ENCODE results near the gene DCUN1D5.
"Not testable (repeated sequence)": the region's sequence is repeated elsewhere in the genome, so short reads cannot be mapped to it uniquely, and the experiment has no call there.

Gene DCUN1D5

DNA sequence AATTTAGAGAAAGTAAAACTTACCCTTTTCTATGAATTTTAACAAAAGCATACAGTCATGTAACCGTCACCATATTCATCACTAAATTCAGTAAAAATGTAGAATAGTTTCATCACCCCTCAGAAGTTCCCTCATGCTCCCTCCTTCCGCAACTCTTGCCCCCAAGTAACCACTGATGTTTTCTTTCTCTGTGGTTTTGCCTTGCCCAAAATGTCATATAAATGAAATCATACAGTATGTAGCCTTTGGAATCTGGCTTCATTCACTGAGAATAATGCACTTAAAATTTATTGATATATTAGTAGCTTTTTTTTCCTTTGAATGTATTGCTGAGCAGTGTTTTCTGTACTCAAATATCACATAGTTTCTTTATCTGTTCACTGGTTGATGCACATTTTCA, 60.1 kb downstream of the DCUN1D5 start:
- peak in 1 of 2 donors; percentile 62 for DNase-seq (ENCODE audit: low read depth in 2 of 2)
- no peak overlapping the region for H3K4me3 ChIP-seq (replicated peaks in 1 of 2; ENCODE audit: low read depth in 2 of 2, low read length in 2 of 2)
- TF ChIP-seq CTCF (IDR thresholded peaks at IDR 0.05; ENCODE audit: low read depth, low read length) = no peak

DNA sequence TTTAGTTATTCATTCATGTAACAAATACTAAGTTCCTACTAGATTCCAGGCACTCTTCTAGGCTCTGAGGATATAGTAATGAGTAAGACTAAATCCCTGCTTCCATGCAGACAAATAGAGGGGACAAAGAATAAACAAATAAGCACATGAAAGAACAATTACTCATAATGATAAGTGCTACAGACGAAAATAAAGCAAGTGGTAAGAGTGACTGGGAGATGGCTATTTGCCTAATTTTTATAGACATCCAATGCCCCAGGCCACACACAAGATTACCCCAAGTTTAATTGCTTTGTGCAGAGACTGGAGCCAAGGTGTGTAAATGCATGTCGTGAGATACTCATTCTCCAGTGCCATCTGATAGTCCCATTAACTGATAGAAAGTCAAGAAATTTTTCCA, 62.6 kb downstream of the DCUN1D5 start:
- no peak for DNase-seq (ENCODE audit: low read depth in 2 of 2)
- H3K4me3 ChIP-seq (replicated peaks in 1 of 2; ENCODE audit: low read depth in 2 of 2, low read length in 2 of 2) = no peak overlapping the region
- TF ChIP-seq CTCF (IDR thresholded peaks at IDR 0.05; ENCODE audit: low read depth, low read length) = no peak

DNA sequence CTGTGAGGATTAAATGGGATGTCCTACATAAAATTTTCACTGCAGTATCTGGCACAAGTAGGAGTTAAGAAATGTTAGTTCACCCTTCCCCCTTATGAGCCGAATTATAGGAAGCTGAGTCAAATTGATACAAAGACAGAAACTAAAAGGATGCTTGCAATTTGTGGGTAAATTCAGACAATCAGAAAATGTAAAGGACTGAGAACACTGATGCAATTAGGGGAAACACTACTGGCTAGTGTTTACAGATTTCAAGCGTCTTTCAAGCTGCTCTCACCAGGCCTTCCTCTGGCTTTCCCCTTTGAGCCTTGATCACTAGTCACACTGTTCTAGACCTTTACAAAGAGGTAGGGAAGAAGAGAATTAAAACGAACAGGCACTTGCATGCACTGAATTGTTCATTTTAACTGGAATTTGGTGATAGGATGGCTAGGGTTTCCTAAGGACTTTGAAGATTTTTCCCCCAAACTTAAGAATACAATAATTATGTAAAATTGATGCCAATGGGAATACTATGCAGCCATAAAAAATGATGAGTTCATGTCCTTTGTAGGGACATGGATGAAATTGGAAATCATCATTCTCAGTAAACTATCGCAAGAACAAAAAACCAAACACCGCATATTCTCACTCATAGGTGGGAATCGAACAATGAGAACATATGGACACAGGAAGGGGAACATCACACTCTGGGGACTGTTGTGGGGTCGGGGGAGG, 63.5 kb downstream of the DCUN1D5 start:
- H3K4me3 ChIP-seq (replicated peaks in 1 of 2; ENCODE audit: low read depth in 2 of 2, low read length in 2 of 2); DNase-seq (ENCODE audit: low read depth in 2 of 2): not testable (repeated sequence)

DNA sequence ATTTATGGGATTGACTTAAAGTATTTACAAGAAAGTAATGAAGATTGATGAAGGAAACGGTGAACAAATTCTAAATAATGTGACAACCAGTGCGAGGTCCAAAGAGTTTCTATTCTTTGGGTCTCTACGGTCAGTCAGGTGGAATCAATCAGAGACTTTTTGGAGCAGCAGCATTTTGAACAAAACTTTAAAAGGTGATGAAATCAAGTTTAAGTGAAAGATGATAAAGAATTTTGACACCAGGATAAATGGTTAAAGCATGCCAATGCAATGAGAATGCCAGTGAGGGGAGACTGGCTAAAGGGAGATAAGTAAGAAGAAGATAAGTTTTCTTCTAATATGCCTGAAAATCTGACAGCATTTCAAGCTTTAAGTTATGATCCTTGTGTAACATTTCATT, 67.9 kb downstream of the DCUN1D5 start:
- no peak for DNase-seq (ENCODE audit: low read depth in 2 of 2)
- TF ChIP-seq CTCF (IDR thresholded peaks at IDR 0.05; ENCODE audit: low read depth, low read length) = no peak
- no peak overlapping the region for H3K4me3 ChIP-seq (replicated peaks in 1 of 2; ENCODE audit: low read depth in 2 of 2, low read length in 2 of 2)

DNA sequence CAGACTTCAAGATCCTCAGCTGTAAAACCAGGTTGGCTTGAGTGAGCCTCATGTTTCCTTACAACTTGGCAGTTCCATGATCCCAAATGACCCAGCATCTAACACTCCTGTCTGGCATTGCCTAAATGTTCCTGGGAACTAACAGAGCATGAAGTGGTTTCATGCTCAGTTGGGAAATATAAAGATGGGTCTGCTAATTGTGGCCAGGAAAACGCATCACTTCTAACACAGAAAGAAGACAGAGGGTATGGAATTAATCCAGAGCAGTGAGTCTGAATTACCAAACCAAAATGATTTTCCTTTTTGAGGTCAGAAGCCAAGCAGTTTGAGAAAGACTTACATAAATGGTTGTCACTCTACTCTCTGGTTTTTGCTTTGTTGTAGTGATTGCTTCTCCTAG, 75.9 kb downstream of the DCUN1D5 start:
- no peak for TF ChIP-seq CTCF (IDR thresholded peaks at IDR 0.05; ENCODE audit: low read depth, low read length)
- no peak overlapping the region for H3K4me3 ChIP-seq (replicated peaks in 1 of 2; ENCODE audit: low read depth in 2 of 2, low read length in 2 of 2)
- no peak for DNase-seq (ENCODE audit: low read depth in 2 of 2)

GRCh38 chr11:103013421-103013820, 78.5 kb downstream of the DCUN1D5 start:
- no peak for TF ChIP-seq CTCF (IDR thresholded peaks at IDR 0.05; ENCODE audit: low read depth, low read length)
- H3K4me3 ChIP-seq (replicated peaks in 1 of 2; ENCODE audit: low read depth in 2 of 2, low read length in 2 of 2) = no peak overlapping the region
- peak in 1 of 2 donors; percentile 68 for DNase-seq (ENCODE audit: low read depth in 2 of 2)
